Transverse colon (tissue), 4 donors: ENCODE data around the gene TMEM237. TPM values are rescaled to one million over a fixed set of nuclear protein-coding genes. Genes with fewer than 3 reads are reported as not detected.

Experiments
- DNase-seq: peaks from one replicate; pipeline ENCODE4 v3.0.0-alpha.2; 2019
- H3K27ac ChIP-seq, 4 donors: fragments of 200-600 bp; sonication (generic); 2 replicates each; pipeline ENCODE4 v1.5.1; 2016 to 2018; ENCODE audit warnings: inconsistent platforms in 4 of 4
- H3K27me3 ChIP-seq: fragments of 200-600 bp; sonication (generic); 2 replicates; pipeline ENCODE4 v1.5.1; 2017; ENCODE audit warnings: inconsistent platforms
- H3K36me3 ChIP-seq, 4 donors: fragments of 200-600 bp; sonication (generic); 2 replicates each; pipeline ENCODE4 v1.5.1; 2017 to 2019; ENCODE audit warnings: inconsistent platforms in 4 of 4
- H3K4me1 ChIP-seq, 4 donors: fragments of 200-600 bp; sonication (generic); 2 replicates each; pipeline ENCODE4 v1.5.1; 2017 to 2020; ENCODE audit warnings: inconsistent platforms in 4 of 4
- H3K4me3 ChIP-seq, 4 donors: fragments of 200-600 bp; sonication (generic); 1 replicate in 1 of 4; 2 replicates in 3 of 4; pipeline versions ENCODE4 v1.5.1 to v1.6.1; 2017 to 2019; ENCODE audit warnings: inconsistent platforms in 4 of 4
- H3K9me3 ChIP-seq, 2 donors: fragments of 200-600 bp; sonication (generic); 2 replicates each; pipeline ENCODE4 v1.5.1; 2017 to 2019; ENCODE audit warnings: inconsistent platforms in 2 of 2
- CTCF ChIP-seq, 5 experiments: fragments of 200-600 bp in 3 of 5; fragments of 450-650 bp in 2 of 5; sonication (generic) in 3 of 5; IDR thresholded peaks; 1 replicate in 2 of 5; 2 replicates in 3 of 5; pipeline ENCODE4 v1.5.1; 2016 to 2017; ENCODE audit warnings: antibody characterized with exemption in 5 of 5, inconsistent platforms in 3 of 5, mild to moderate bottlenecking in 2 of 5, moderate library complexity in 1 of 5
- EP300 ChIP-seq: sonication (generic); formaldehyde crosslinking; IDR thresholded peaks from one replicate; pipeline ENCODE4 v1.6.1; 2017; ENCODE audit warnings: antibody characterized with exemption, low read depth
- POLR2A ChIP-seq: fragments of 450-650 bp; IDR thresholded peaks from one replicate; pipeline ENCODE4 v1.6.1; 2016; ENCODE audit warnings: antibody characterized with exemption, mild to moderate bottlenecking, moderate library complexity
- POLR2AphosphoS5 ChIP-seq, 3 donors: sonication (generic); formaldehyde crosslinking; IDR thresholded peaks; one replicate each; pipeline ENCODE4 v1.6.1; 2016; ENCODE audit warnings: antibody characterized with exemption in 3 of 3
- WGBS, 2 donors: methylation state at CpG; one replicate each; pipeline ENCODE4 v1.1.5; 2018; ENCODE audit warnings: low coverage in 1 of 2; 5-methylcytosine and 5-hydroxymethylcytosine counted together
- in situ Hi-C, 4 donors: fragments of 200-750 bp; cut with MboI; loops; one replicate each; pipeline versions ENCODE4 v1.15.0 to v1.15.1; 2017; ENCODE audit warnings: low sequenced_read_pairs in 3 of 4, low pct_ligation_motif_present in 1 of 4, low pct_unique_long_range_greater_than_20kb in 1 of 4
- intact Hi-C: fragments of 100-400 bp; cut with DNase I; formaldehyde crosslinking; loops from one replicate; pipeline ENCODE4 v1.15.1; 2023; ENCODE audit warnings: low total_unique reads
- total RNA-seq, 4 donors: library from RNA; depleted of rRNA; stranded (reverse); fragments of >200 nt; gene quantifications; one replicate each; pipeline ENCODE4 v1.1.0, GENCODE V29; 2016

TMEM237 gene
- total RNA-seq, 4 donors from 2014 or later: 2.0 to 7.6 (median 4.7) TPM

- Histone ChIP-seq H3K9me3 (no peaks in the 10 kb centered on the region), H3K27ac (no peak overlapping the region), H3K27me3 (no peaks in the 10 kb centered on the region), H3K4me3 (no peak overlapping the region), H3K4me1 (no peaks in the 10 kb centered on the region), H3K36me3 (no peaks in the 10 kb centered on the region)
- DNase-seq: no peak
- in situ Hi-C loops: no loop called here
- intact Hi-C loops: no loop called here
- TF ChIP-seq EP300 (no peak), POLR2AphosphoS5 (IDR thresholded peaks at IDR 0.05) (no peak), CTCF (IDR thresholded peaks at IDR 0.05) (no peak), POLR2A (no peak)
- WGBS, 2 donors: 79 to 84% methylated on average over 5 of the region's 5 CpGs
Observed at GRCh38 chr2:201622306-201622970, 20.9 kb downstream of the TMEM237 start.

- intact Hi-C loops: no loop called here
- TF ChIP-seq POLR2AphosphoS5 (IDR thresholded peaks at IDR 0.05) (no peak), CTCF (IDR thresholded peaks at IDR 0.05) (no peak), POLR2A (no peak), EP300 (no peak)
Observed at GRCh38 chr2:201621293-201621999, 21.9 kb downstream of the TMEM237 start.

GRCh38 chr2:201618744-201619662 is 24.3 kb downstream of the TMEM237 start:
- in situ Hi-C loops: no loop called here
- 51 to 78% methylated on average over 9 to 39 of the region's 39 CpGs for WGBS, 2 donors

More at GRCh38 chr2:201621293-201621999, 21.9 kb downstream of the TMEM237 start:
- Histone ChIP-seq H3K27me3 (no peaks in the 10 kb centered on the region), H3K27ac (no peak overlapping the region), H3K4me1 (no peaks in the 10 kb centered on the region), H3K9me3 (no peaks in the 10 kb centered on the region), H3K4me3 (no peak overlapping the region), H3K36me3 (no peaks in the 10 kb centered on the region)
- DNase-seq: no peak
- in situ Hi-C loops: no loop called here
- WGBS, 2 donors: 71 to 92% methylated on average over 2 to 4 of the region's 4 CpGs

More at GRCh38 chr2:201618744-201619662, 24.3 kb downstream of the TMEM237 start:
- H3K4me3 ChIP-seq: no peak overlapping the region
- no peaks in the 10 kb centered on the region for H3K4me1 ChIP-seq
- intact Hi-C loops: loop anchor here (1.0 kb wide), 1 partner anchor 50 kb away; no protein-coding TSS in a partner anchor
- no peaks in the 10 kb centered on the region for H3K36me3 ChIP-seq
- peak; percentile 30 for DNase-seq
- H3K27me3 ChIP-seq: no peaks in the 10 kb centered on the region
- TF ChIP-seq CTCF (IDR thresholded peaks at IDR 0.05) (peak in 1 of 5 experiments; percentile 18), EP300 (no peak)
- no peaks in the 10 kb centered on the region for H3K9me3 ChIP-seq
- H3K27ac ChIP-seq: no peak overlapping the region
